ENCODE measurements around the gene SMIM29.
"Not testable (repeated sequence)": the region's sequence is repeated elsewhere in the genome, so short reads cannot be mapped to it uniquely, and the experiment has no call there.

DNA sequence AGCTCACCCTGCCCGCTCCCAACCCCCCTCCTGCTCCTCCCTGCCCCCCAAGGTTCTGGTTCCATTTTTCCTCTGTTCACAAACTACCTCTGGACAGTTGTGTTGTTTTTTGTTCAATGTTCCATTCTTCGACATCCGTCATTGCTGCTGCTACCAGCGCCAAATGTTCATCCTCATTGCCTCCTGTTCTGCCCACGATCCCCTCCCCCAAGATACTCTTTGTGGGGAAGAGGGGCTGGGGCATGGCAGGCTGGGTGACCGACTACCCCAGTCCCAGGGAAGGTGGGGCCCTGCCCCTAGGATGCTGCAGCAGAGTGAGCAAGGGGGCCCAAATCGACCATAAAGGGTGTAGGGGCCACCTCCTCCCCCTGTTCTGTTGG is 3.1 kb downstream of the SMIM29 start:
- TF ChIP-seq, protein P1, sequence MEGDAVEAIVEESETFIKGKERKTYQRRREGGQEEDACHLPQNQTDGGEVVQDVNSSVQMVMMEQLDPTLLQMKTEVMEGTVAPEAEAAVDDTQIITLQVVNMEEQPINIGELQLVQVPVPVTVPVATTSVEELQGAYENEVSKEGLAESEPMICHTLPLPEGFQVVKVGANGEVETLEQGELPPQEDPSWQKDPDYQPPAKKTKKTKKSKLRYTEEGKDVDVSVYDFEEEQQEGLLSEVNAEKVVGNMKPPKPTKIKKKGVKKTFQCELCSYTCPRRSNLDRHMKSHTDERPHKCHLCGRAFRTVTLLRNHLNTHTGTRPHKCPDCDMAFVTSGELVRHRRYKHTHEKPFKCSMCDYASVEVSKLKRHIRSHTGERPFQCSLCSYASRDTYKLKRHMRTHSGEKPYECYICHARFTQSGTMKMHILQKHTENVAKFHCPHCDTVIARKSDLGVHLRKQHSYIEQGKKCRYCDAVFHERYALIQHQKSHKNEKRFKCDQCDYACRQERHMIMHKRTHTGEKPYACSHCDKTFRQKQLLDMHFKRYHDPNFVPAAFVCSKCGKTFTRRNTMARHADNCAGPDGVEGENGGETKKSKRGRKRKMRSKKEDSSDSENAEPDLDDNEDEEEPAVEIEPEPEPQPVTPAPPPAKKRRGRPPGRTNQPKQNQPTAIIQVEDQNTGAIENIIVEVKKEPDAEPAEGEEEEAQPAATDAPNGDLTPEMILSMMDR (IDR thresholded peaks at IDR 0.05): not testable (repeated sequence)
- not testable (repeated sequence) for TF ChIP-seq POLR2A (IDR thresholded peaks at IDR 0.05)

Measured in esophagus squamous epithelium (tissue), 4 donors.